HG02943 (cell line): ENCODE measurements around the gene SLC41A3.

Experiments
- ATAC-seq: cut with Tn5 transposase; IDR thresholded peaks from one replicate; pipeline ENCODE4 v1.9.1; 2021; ENCODE audit warnings: mild to moderate bottlenecking, low read depth, moderate library complexity; ENCODE audit not compliant: unreplicated experiment

Gene SLC41A3

GRCh38 chr3:126083913-126084767, at the start of gene SLC41A3:
Gene SLC41A3 (minus strand): TSS chr3:126084124. CDS start chr3:126068219, 15,905 bp downstream.
- peak; percentile 92 for ATAC-seq

DNA sequence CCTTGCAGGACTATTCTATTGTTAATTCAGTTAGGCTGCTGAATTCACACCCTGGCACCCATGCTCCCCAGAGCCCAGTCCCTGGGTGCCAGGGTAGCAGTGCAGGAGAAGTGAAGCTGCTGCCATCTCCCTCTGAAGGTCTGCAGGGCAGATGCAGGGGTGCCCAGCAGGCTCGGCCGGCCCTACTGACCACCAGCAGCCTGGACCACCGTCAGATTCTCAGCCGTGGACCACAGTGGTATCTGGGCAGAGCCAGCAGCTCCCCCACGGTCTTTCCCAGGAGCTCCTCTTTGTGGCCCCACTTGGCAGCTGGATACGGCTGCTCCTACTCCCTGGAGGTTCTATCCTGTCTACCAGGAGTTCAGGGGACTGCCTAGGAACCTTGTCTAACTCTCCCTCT, 49.7 kb upstream of the SLC41A3 start:
- no peak for ATAC-seq

DNA sequence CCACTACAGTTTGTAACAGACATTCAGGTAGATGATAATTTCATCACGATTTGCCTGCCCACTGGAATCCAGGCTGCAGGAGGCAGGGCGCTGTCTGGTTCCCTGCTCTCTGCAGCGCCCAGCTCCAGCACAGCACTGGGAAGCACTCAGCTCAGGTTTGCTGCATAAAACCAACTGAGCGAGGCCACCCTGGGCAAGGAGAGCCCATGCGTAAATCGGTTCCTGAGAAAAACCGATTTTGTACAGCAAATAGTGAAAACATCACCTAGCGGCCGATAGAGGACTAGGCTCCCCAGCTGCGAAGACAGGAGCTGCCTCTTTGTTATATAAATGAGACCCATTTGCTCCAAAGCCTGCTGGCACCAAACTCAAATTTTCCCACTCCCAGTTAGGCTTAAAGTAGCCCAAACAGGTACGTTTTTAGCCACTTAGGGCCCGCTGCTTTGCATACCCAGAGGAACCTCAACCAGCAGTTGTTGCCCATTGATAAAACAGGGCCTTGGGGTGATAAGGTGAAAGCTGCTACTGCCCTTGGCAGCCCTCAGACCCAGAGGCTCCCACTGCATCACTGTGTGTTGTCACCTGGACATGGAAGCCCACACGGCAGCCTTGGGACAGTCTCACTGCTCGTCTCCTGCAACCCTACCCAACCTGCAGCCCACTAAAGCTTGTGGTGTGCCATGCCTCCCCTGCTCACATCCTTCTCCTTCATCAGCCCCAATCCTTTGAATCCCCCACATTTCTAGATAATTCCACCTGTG, 49.0 kb upstream of the SLC41A3 start:
- no peak for ATAC-seq

DNA sequence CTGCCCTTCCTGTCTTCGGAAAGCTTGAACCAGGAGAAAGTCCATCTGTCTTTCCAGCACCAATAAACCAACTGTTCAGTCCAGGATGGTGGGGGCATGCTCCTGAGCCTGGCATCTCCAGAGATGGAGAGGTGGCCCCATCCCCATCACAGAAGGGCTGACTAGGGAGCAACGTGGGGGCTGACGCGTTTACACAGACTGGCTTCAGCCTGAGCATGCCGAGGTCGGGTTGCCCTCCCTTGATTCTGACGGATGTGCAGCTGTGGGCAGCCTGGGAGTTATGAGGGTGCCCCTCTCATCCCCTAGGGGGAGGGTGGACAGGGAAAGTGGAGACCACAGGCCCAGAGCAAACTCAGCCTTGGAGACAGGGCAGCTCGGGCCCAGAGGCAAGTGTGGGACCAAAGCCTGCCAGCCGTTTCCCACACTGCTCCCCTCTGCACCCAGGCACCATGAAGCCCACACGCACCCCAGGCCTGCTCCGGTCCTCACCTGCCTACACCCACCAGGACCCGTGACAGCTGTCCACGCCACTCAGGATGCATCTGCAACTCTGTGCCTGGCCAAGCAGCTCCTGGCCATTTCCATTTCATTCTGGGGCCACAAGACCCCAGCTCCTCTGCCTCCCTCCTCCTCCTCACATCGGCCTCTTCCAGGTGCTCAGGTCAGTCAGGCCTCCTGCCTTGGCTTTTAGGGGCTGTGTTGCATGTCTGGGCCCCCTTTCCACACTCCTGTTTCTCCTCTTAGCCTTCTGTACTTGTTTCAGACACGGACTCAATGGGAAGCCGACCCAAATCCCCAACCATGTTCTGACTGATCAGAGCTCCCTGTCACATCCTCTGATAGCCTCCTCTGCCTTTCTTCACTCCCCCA, 48.2 kb upstream of the SLC41A3 start:
- no peak for ATAC-seq

DNA sequence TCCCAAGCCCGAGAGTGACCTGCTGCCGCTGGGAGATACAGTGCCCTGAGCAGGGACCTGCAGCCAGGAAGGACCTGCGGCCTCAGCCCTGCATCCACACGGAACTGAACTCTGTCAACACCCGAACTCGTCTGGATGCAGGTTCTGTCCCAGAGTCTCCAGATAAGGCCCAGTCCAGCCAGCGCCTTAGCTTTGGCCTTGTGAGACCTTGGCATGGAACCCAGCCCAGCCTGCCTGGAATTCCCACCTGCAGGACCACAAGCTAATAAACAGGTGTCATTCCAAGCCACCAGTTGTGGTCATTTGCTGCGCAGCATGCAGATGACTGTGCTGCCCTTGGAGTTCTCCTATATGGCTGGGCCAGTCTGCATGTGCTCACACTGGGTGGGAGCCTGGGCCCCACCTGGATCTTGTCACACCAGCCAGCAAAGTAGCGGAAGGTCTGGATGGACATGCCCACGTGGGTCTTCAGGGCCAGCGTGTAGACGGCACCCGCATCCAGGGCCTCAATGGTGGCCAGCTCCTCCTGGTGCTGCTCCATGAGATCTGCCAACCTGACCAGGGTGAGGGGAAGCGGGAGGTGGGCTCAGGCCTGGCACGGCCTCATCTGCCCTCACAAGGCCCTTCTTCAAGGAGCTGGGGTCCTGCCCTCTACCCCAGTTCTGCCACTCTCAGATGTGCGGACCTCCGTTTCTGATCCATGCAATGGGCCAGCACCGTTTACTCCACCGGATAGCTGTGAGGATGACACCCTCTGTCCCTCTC, 47.2 kb upstream of the SLC41A3 start:
- ATAC-seq: no peak

DNA sequence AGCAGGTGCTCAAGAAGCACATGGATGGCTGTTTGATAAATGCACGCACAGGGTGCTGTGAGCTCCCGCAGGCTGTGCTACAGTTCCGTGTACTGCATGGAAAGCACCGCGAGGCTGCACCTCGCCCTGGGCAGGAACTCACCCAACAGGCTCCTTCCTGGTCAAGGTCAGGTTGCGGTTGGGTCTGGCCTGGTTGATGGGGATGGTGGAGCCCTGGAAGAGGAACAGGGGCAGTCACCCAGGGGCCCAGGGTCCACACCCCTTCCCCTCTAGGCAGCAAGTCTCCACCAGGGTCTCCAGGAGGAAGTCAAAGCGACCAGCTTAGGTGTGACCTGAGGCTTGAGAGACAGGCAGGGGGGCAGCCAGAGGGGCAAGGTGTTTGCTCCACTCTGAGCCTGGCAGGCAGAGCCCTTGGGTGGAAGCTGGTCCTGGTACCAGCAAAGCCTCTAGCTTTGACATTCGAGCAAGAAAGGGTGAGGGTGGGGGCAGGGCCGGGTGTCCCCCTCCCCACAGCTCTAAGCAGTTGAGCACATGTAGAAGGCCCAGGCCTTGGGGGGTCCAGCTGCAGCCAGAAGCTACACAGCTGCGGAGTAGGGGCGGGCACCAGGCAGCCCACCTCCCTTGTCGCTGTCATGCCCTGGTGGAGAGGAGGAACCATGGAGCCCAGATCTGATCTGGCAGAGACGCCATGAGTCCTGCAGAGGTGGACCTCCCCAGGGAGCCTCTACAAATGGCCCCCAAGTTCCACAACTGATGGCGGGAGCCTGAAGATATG, 46.3 kb upstream of the SLC41A3 start:
- ATAC-seq: no peak

- ATAC-seq: no peak
These were observed 45.5 kb upstream of the SLC41A3 start for GRCh38 chr3:126129398-126129891.

DNA sequence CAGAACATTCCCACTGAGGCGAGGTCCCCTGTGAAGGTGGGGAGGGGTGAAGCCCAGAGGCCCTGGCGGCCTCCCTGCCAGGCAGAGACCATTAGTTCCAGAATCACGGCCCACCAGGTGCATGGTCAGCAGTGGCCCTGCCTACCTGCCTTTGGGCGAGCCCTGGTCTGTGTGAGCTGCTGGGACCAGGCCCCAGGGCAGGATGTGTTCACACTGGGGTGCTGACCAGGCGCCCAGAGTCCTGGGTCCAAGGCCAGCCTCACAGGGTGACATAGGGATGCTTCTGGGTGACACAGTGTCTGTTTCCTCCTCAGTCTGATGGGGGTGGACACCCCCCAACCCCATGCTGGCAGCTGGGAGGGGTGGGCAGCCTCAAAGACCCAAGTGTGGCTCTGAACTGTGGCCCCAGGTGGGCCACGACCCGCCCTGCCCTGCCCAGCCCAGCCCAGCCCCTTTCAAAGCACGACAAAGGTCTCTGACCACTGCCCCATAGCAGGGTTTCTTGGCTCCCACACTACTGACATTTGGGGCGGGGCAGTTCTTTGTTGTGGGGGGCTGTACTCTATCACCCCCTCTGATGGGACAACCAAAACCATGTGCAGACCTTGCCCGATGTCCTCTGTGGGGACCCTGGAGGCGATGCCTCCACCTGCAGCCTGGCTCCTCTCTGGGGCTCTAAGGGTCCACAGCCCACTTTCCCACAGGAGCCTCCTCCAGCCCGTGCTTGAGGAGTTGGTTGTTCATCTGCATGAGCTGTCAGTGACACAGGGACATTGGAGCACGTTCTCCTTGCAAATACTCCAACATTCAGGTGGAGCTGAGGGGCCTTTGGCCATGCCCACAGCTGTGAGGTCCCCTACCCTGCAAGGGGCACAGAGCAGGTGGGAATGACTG, 44.8 kb upstream of the SLC41A3 start:
- no peak for ATAC-seq

- no peak for ATAC-seq
These were observed 44.0 kb upstream of the SLC41A3 start for GRCh38 chr3:126127904-126128303.

DNA sequence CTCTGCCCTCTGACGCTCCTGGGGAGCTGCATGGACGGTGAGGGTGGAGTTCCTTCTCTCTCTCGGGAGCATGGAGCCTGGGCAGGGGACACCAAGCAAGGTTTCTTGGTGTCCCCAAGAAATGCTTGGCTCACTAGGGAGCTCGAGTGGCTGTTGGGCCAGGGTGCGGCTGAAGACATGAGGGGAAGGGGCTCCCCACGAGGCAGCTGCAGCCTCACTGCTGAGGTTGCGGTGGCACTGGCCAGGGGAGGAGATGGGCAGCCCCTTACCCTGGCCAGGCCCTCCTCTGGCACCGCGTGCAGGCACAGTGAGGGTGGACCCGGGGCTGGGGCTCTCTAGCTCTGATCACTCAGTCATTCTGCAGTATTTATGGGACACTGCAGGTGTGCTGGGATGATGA, 43.5 kb upstream of the SLC41A3 start:
- no peak for ATAC-seq

GRCh38 chr3:126126811-126127431, 43.0 kb upstream of the SLC41A3 start:
- no peak for ATAC-seq

GRCh38 chr3:126126286-126126685, 42.4 kb upstream of the SLC41A3 start:
- no peak for ATAC-seq

- no peak for ATAC-seq
These were observed 41.9 kb upstream of the SLC41A3 start for GRCh38 chr3:126125781-126126251.

GRCh38 chr3:126125341-126125740, 41.4 kb upstream of the SLC41A3 start:
- ATAC-seq: no peak

DNA sequence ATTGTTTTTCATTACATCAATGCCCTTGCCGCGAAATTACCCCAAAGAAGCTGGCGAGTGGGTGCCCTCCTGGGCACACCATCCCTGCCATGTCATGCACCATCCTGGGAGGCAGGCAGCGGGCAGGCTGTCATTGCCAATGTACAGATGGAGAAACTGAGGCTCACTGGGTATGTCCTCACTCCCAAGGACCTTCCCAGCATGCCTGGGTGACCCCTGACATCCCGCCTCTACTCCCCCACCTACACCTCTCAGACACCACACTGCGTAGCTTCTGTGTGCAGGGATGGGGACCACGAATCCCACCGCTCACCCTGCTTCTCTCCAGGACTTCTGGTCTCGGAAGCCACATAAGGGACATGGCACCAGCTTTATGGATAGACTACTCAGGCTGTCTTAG, 41.0 kb upstream of the SLC41A3 start:
- ATAC-seq: no peak

DNA sequence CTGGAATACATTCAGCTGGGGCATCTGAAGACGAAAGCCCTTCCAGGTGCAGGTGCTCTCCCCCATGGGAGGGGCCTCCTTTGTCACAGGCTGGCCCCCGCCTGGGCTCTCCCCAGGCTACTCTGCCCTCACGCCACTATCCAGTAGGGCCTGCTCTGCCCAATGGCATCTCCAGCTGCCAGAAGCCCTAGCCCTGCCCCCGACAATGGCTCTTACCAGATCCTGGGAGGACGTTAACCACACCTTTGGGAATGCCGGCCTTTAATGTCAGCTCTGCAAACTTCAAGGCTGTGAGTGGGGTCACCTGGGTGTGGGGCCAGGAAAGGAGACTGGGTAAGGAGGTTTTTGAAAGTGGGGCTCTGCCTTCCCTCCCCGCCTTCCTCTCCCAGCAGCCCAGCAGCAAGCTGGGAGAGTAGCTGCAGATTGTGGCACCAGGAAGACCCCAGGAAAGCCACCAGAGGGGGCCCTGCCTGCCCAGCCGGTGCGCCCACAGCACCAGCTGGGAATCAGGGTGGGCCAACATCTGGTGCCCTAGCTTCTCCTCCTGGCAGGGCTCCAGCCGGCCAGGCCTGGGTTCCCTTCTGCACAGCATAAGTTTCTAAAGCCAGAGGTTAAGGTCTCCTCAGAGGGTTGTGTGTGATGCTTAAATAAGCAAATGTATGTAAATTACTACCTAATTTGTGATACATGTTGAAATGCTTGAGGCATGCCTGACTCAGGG, 40.4 kb upstream of the SLC41A3 start:
- no peak for ATAC-seq

DNA sequence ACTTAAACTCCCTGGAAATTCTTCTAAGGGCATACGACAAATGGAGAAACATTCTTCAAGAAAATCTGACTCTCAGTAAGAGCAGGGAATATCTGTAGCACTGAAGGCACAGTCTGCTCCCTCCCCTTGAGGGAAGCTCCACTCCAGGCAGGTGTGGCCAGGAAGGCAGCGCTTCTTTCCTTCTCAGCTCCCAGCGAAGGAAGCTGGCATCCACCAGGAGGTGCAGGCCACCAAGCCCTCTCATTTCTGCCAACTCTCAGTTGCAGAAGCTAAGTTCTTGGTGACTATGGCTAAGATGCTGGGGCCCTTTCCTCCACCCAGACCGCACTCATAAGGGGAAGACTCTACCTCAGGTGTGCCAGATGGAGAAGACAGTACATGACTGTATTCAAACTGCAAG, 37.7 kb upstream of the SLC41A3 start:
- ATAC-seq: no peak
